ENCODE measurements around the gene FIG4. TPM values are rescaled to one million over a fixed set of nuclear protein-coding genes. Genes with fewer than 3 reads are reported as not detected.
"Not testable (repeated sequence)": the region's sequence is repeated elsewhere in the genome, so short reads cannot be mapped to it uniquely, and the experiment has no call there.

Gene FIG4
- total RNA-seq, 1 experiment from 2014 or later, result 10.9 TPM

DNA sequence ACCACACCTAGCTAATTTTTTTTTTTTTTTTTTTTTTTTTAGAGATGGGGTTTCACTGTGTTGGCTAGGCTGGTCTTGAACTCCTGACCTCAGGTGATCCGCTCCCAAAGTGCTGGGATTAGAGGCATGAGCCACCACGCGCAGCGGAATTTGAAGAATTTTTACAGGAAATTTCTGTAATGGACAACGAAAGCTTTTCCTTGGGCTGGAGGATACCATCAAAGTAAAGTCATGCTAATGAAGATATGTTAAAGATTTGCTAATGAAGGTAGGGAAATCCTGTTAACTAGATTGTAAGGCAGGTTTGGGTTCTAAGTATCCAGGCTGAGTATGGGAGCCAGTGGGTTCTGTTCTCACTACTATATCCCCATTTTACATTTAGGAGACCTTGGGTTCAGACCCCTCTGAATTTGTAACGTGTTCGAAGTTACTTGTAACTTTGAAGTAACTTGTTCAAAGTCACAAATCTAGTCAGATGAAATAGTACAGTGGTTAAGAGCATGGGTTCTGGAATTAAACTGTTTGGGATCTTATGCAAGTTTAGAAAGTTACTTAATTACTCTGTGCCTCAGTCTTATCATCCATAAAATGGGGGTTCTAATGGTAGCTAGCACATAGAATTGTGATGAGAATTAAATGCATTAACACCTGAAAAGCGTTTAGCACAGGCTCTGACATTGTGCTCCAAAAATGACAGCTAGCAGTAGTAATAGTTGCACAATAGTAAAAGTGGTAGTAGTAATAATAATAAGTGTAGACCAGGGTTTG is 163.6 kb downstream of the FIG4 start:
- BruUV-seq (replicated peaks), result no TSS peak
- Histone ChIP-seq H3K27me3 (replicated peaks; ENCODE audit: insufficient read depth, low read depth, low read length, poor library complexity) (no peaks in the 10 kb centered on the region), H3K9me3 (ENCODE audit: low read depth, low read length, poor library complexity, severe bottlenecking) (no peaks in the 10 kb centered on the region), H3K4me3 (ENCODE audit: low read depth, low read length, poor library complexity, severe bottlenecking) (no peak overlapping the region), H3K27ac (ENCODE audit: low read depth, low read length, poor library complexity, severe bottlenecking) (no peak overlapping the region), H3K4me1 (ENCODE audit: insufficient read depth, low read length, poor library complexity, severe bottlenecking) (no peaks in the 10 kb centered on the region), H3K36me3 (ENCODE audit: insufficient read depth, low read length, poor library complexity, severe bottlenecking) (no peaks in the 10 kb centered on the region)
- no peak for TF ChIP-seq EZH2 (IDR thresholded peaks at IDR 0.05; ENCODE audit: borderline replicate concordance, low read depth, low read length, poor library complexity, severe bottlenecking)
- DNase-seq (ENCODE audit: low spot score), result no peak
- POLR2A ChIA-PET (ENCODE audit: low non-redundant PET), result no interaction called here
- intact Hi-C loops (cut with micrococcal nuclease; ENCODE audit: unreplicated experiment), result no loop called here
- CTCF ChIA-PET, result no interaction called here

DNA sequence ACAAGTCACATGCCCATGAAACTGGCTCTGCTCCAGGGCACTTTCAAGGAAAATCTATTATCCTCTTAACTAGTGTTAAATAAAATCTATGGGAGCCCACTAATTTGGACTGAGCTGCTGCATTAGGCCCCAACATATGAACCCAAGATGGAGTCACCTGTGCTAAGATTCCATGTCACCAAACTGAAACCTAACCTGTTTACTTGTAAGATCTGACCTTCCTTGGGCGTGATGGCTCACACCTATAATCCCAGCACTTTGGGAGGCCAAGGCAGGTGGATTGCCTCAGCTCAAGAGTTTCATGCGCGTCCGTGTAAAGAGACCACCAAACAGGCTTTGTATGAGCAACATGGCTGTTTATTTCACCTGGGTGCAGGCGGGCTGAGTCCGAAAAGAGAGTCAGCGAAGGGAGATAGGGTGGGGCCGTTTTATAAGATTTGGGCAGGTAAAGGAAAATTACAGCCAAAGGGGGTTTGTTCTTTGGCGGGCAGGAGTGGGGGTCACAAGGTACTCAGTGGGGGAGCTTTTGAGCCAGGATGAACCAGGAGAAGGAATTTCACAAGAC is 164.5 kb downstream of the FIG4 start:
- POLR2A ChIA-PET (ENCODE audit: low non-redundant PET); intact Hi-C loops (cut with micrococcal nuclease; ENCODE audit: unreplicated experiment); H3K4me3 ChIP-seq (ENCODE audit: low read depth, low read length, poor library complexity, severe bottlenecking); H3K4me1 ChIP-seq (ENCODE audit: insufficient read depth, low read length, poor library complexity, severe bottlenecking); CTCF ChIA-PET; H3K9me3 ChIP-seq (ENCODE audit: low read depth, low read length, poor library complexity, severe bottlenecking); H3K27me3 ChIP-seq (replicated peaks; ENCODE audit: insufficient read depth, low read depth, low read length, poor library complexity); BruUV-seq (replicated peaks); H3K27ac ChIP-seq (ENCODE audit: low read depth, low read length, poor library complexity, severe bottlenecking); DNase-seq (ENCODE audit: low spot score); H3K36me3 ChIP-seq (ENCODE audit: insufficient read depth, low read length, poor library complexity, severe bottlenecking): not testable (repeated sequence)

GRCh38 chr6:109861946-109862345 is 170.8 kb downstream of the FIG4 start:
- ChIA-PET CTCF (no interaction called here), POLR2A (ENCODE audit: low non-redundant PET) (no interaction called here)
- H3K36me3 ChIP-seq (ENCODE audit: insufficient read depth, low read length, poor library complexity, severe bottlenecking), result no peaks in the 10 kb centered on the region
- no peaks in the 10 kb centered on the region for H3K27me3 ChIP-seq (replicated peaks; ENCODE audit: insufficient read depth, low read depth, low read length, poor library complexity)
- intact Hi-C loops (cut with micrococcal nuclease; ENCODE audit: unreplicated experiment), result no loop called here
- H3K4me1 ChIP-seq (ENCODE audit: insufficient read depth, low read length, poor library complexity, severe bottlenecking), result no peaks in the 10 kb centered on the region
- no peaks in the 10 kb centered on the region for H3K9me3 ChIP-seq (ENCODE audit: low read depth, low read length, poor library complexity, severe bottlenecking)
- H3K27ac ChIP-seq (ENCODE audit: low read depth, low read length, poor library complexity, severe bottlenecking), result no peak overlapping the region
- H3K4me3 ChIP-seq (ENCODE audit: low read depth, low read length, poor library complexity, severe bottlenecking), result no peak overlapping the region
- no TSS peak for BruUV-seq (replicated peaks)
- DNase-seq (ENCODE audit: low spot score), result no peak
- no peak for TF ChIP-seq EZH2 (IDR thresholded peaks at IDR 0.05; ENCODE audit: borderline replicate concordance, low read depth, low read length, poor library complexity, severe bottlenecking)
- TF ChIP-seq CTCF (conservative IDR thresholded peaks at IDR 0.05; ENCODE audit: low read depth, low read length), result no peak

DNA sequence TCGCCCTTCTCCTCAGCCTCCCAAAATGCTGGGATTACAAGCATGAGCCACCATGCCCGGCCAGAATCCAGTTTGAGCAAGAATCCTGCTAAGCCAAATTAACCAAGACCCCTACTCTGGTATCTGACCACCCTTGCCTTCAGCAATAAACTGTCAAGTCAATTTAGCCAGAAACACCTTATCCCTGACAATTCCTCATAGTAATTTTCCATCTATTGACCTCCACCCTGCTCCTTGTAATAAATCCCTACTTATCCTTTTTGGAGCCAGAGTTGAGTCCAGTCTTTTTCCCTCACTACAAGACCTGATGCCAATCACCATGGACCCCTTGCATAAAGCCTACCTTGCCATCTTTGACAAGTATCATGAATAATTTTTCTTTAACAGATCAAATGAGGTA is 173.0 kb downstream of the FIG4 start:
- Histone ChIP-seq H3K9me3 (ENCODE audit: low read depth, low read length, poor library complexity, severe bottlenecking) (no peaks in the 10 kb centered on the region), H3K27me3 (replicated peaks; ENCODE audit: insufficient read depth, low read depth, low read length, poor library complexity) (no peaks in the 10 kb centered on the region), H3K4me3 (ENCODE audit: low read depth, low read length, poor library complexity, severe bottlenecking) (no peak overlapping the region), H3K27ac (ENCODE audit: low read depth, low read length, poor library complexity, severe bottlenecking) (no peak overlapping the region), H3K4me1 (ENCODE audit: insufficient read depth, low read length, poor library complexity, severe bottlenecking) (no peaks in the 10 kb centered on the region), H3K36me3 (ENCODE audit: insufficient read depth, low read length, poor library complexity, severe bottlenecking) (no peaks in the 10 kb centered on the region)
- ChIA-PET POLR2A (ENCODE audit: low non-redundant PET) (no interaction called here), CTCF (no interaction called here)
- BruUV-seq (replicated peaks), result no TSS peak
- intact Hi-C loops (cut with micrococcal nuclease; ENCODE audit: unreplicated experiment), result no loop called here
- TF ChIP-seq CTCF (conservative IDR thresholded peaks at IDR 0.05; ENCODE audit: low read depth, low read length), result no peak
- no peak for TF ChIP-seq EZH2 (IDR thresholded peaks at IDR 0.05; ENCODE audit: borderline replicate concordance, low read depth, low read length, poor library complexity, severe bottlenecking)
- DNase-seq (ENCODE audit: low spot score), result no peak

Measured in A673 (cell line).